ENCODE data around the gene AP2B1. TPM values are rescaled to one million over a fixed set of nuclear protein-coding genes. Genes with fewer than 3 reads are reported as not detected.

Gene AP2B1
- total RNA-seq, 1 experiment from 2014 or later = 217 TPM

DNA sequence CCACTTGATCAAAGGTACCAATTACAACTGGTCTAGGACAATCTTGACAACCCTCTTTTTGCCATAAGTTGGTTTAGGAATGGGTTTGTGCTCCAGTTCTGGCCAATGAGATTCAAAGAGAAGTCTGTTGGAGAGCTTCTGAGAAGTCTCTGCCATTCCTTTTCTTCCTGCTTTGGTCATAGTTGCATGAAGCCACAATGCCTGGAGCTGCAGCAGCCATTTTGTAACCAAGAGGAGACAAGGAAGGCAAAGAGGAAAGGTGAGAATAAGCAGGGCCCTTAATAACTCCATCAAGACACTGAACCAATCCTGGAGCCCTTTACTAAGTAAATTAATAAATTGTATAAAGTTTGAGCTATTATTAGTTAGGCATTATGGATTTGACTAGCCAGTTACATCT is 170.1 kb downstream of the AP2B1 start:
- H3K4ac ChIP-seq (ENCODE audit: low read depth, low read length) = no peak overlapping the region
- no peaks in the 10 kb centered on the region for H3K9me3 ChIP-seq (ENCODE audit: control insufficient read depth, low read depth, low read length)
- Mint-ChIP-seq H3K27ac (no peak overlapping the region), H3K9me3 (no peaks in the 10 kb centered on the region; a peak in 2 of 5 replicates), H3K27me3 (ENCODE audit: low read depth) (peaks cover 6% of the 10 kb centered on the region; the same call in 1 of the 2 replicates), H3K36me3 (ENCODE audit: insufficient read depth in 1 of 3, low read depth in 3 of 3) (no peaks in the 10 kb centered on the region; a peak in 1 of 7 replicates), H3K4me3 (no peak overlapping the region), H3K4me1 (peaks cover 6 to 10% of the 10 kb centered on the region in 2 experiments)
- no peak overlapping the region for H2BK120ac ChIP-seq (ENCODE audit: low read depth, low read length, poor library complexity, severe bottlenecking)
- no peak overlapping the region for H2BK15ac ChIP-seq (ENCODE audit: low read depth, low read length)
- H3K4me1 ChIP-seq (ENCODE audit: insufficient read depth, low read length) = no peaks in the 10 kb centered on the region
- no peak overlapping the region for H4K91ac ChIP-seq (ENCODE audit: insufficient read length, low read depth, low read length)
- no peak overlapping the region for H3K4me2 ChIP-seq (ENCODE audit: insufficient read depth, insufficient read length, low read length)
- no peak overlapping the region for H3K56ac ChIP-seq (ENCODE audit: insufficient read length, low read depth, low read length)
- no peaks in the 10 kb centered on the region for H3K79me1 ChIP-seq (ENCODE audit: insufficient read depth, low read depth, low read length, poor library complexity, severe bottlenecking)
- no peak overlapping the region for H4K8ac ChIP-seq (replicated peaks; ENCODE audit: insufficient read length, low read depth, low read length)
- no peak overlapping the region for H3K14ac ChIP-seq (ENCODE audit: insufficient read depth, low read length)
- no peak overlapping the region for H4K5ac ChIP-seq (ENCODE audit: insufficient read length, low read depth, low read length)
- no peak for DNase-seq
- H3K18ac ChIP-seq (ENCODE audit: insufficient read length, low read depth, low read length) = no peak overlapping the region
- no peaks in the 10 kb centered on the region for H3K23me2 ChIP-seq (ENCODE audit: insufficient read length, low read depth, low read length, poor library complexity, severe bottlenecking)
- H3K79me2 ChIP-seq (ENCODE audit: insufficient read depth, low read length) = no peaks in the 10 kb centered on the region
- H3K23ac ChIP-seq (ENCODE audit: insufficient read length, low read depth, low read length) = no peak overlapping the region
- no peak overlapping the region for H2AK5ac ChIP-seq (ENCODE audit: insufficient read length, low read length)
- peaks cover 1% of the 10 kb centered on the region; the same call in 1 of the 2 replicates for H3K27me3 ChIP-seq (ENCODE audit: insufficient read depth, low read length)
- H4K20me1 ChIP-seq (ENCODE audit: control insufficient read depth, insufficient read depth, insufficient read length) = no peaks in the 10 kb centered on the region
- H2BK20ac ChIP-seq (ENCODE audit: low read depth, low read length, poor library complexity, severe bottlenecking) = no peak overlapping the region
- no peak overlapping the region for H2BK5ac ChIP-seq (ENCODE audit: insufficient read length, low read length)
- TF ChIP-seq, protein P1, sequence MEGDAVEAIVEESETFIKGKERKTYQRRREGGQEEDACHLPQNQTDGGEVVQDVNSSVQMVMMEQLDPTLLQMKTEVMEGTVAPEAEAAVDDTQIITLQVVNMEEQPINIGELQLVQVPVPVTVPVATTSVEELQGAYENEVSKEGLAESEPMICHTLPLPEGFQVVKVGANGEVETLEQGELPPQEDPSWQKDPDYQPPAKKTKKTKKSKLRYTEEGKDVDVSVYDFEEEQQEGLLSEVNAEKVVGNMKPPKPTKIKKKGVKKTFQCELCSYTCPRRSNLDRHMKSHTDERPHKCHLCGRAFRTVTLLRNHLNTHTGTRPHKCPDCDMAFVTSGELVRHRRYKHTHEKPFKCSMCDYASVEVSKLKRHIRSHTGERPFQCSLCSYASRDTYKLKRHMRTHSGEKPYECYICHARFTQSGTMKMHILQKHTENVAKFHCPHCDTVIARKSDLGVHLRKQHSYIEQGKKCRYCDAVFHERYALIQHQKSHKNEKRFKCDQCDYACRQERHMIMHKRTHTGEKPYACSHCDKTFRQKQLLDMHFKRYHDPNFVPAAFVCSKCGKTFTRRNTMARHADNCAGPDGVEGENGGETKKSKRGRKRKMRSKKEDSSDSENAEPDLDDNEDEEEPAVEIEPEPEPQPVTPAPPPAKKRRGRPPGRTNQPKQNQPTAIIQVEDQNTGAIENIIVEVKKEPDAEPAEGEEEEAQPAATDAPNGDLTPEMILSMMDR (conservative IDR thresholded peaks at IDR 0.05) = no peak
- H2AFZ ChIP-seq (ENCODE audit: low read length) = no peak overlapping the region
- H3K27ac ChIP-seq (ENCODE audit: insufficient read length, low read depth, low read length) = no peak overlapping the region
- H3K9ac ChIP-seq (ENCODE audit: extremely low read depth, insufficient read length, low read length) = no peak overlapping the region
- H2BK12ac ChIP-seq (ENCODE audit: insufficient read length, low read depth, low read length) = no peak overlapping the region
- no peak overlapping the region for H3T11ph ChIP-seq (ENCODE audit: low read length)

Data from H9 (cell line).